SK-N-SH treated with all-trans-retinoic acid at 6 μM for 48 hours (cell line): ENCODE results near the gene AZIN2.

Experiments used
- ATAC-seq: fragments of 200-7000 bp; cut with Tn5 transposase; 3 replicates; pipeline ENCODE4 v1.9.1; 2020; ENCODE audit warnings: mild to moderate bottlenecking, moderate library complexity
- ARNTL ChIP-seq: fragments of 450-650 bp; formaldehyde crosslinking; IDR thresholded peaks from 2 replicates; pipeline ENCODE4 v1.5.0; 2020; ENCODE audit warnings: low read depth, mild to moderate bottlenecking, moderate library complexity, borderline replicate concordance
- BACH2 ChIP-seq: fragments of 250-450 bp; sonication (Bioruptor Pico); IDR thresholded peaks from 2 replicates; pipeline ENCODE4 v1.9.0; 2021; ENCODE audit warnings: mild to moderate bottlenecking, borderline replicate concordance
- ESRRG ChIP-seq: fragments of 250-450 bp; sonication (Bioruptor Pico); IDR thresholded peaks from 2 replicates; pipeline ENCODE4 v1.6.1; 2021; ENCODE audit warnings: mild to moderate bottlenecking
- POU6F1 ChIP-seq: fragments of 250-450 bp; sonication (Bioruptor Pico); IDR thresholded peaks from 2 replicates; pipeline ENCODE4 v1.8.0; 2021; ENCODE audit warnings: low read depth, mild to moderate bottlenecking, moderate library complexity, borderline replicate concordance
- PPARA ChIP-seq: fragments of 250-450 bp; sonication (Bioruptor Pico); IDR thresholded peaks from 2 replicates; pipeline ENCODE4 v1.5.0; 2020; ENCODE audit warnings: mild to moderate bottlenecking, borderline replicate concordance
- RARB ChIP-seq: fragments of 250-450 bp; sonication (Bioruptor Pico); IDR thresholded peaks from 2 replicates; pipeline ENCODE4 v1.8.0; 2021; ENCODE audit warnings: mild to moderate bottlenecking, moderate library complexity
- SNAI2 ChIP-seq: fragments of 250-450 bp; sonication (Bioruptor Pico); IDR thresholded peaks from 2 replicates; pipeline ENCODE4 v1.5.0; 2020; ENCODE audit warnings: mild to moderate bottlenecking, moderate library complexity
- TOX ChIP-seq: fragments of 250-450 bp; sonication (Bioruptor Pico); IDR thresholded peaks from 2 replicates; pipeline ENCODE4 v1.8.0; 2021; ENCODE audit warnings: mild to moderate bottlenecking, moderate library complexity, borderline replicate concordance
- ZC3H10 ChIP-seq: fragments of 250-450 bp; sonication (Bioruptor Pico); IDR thresholded peaks from 2 replicates; pipeline ENCODE4 v1.5.1; 2021; ENCODE audit warnings: mild to moderate bottlenecking, moderate library complexity
- ZFP3 ChIP-seq: fragments of 250-450 bp; sonication (Bioruptor Pico); IDR thresholded peaks from 2 replicates; pipeline ENCODE4 v1.5.0; 2020; ENCODE audit warnings: mild to moderate bottlenecking, moderate library complexity
- ZNF565 ChIP-seq: fragments of 450-650 bp; formaldehyde crosslinking; conservative IDR thresholded peaks from 2 replicates; pipeline ENCODE4 v1.5.0; 2020; ENCODE audit warnings: low read depth, mild to moderate bottlenecking, moderate library complexity
- ZNF70 ChIP-seq: fragments of 450-650 bp; formaldehyde crosslinking; IDR thresholded peaks from 2 replicates; pipeline ENCODE4 v1.5.0; 2020; ENCODE audit warnings: mild to moderate bottlenecking, moderate library complexity
- ZNF8 ChIP-seq: fragments of 450-650 bp; formaldehyde crosslinking; IDR thresholded peaks from 2 replicates; pipeline ENCODE4 v1.5.0; 2020; ENCODE audit warnings: mild to moderate bottlenecking, moderate library complexity
- TF ChIP-seq, protein P1 (sequence below): fragments of 250-450 bp; sonication (Bioruptor Pico); IDR thresholded peaks from 2 replicates; pipeline ENCODE4 v1.8.0; 2020; ENCODE audit warnings: mild to moderate bottlenecking, moderate library complexity, borderline replicate concordance
- TF ChIP-seq, protein P2 (sequence below): fragments of 250-450 bp; sonication (Bioruptor Pico); IDR thresholded peaks from 2 replicates; pipeline ENCODE4 v1.5.0; 2020; ENCODE audit warnings: mild to moderate bottlenecking, moderate library complexity
- TF ChIP-seq, protein P3 (sequence below): fragments of 250-450 bp; sonication (Bioruptor Pico); IDR thresholded peaks from 2 replicates; pipeline ENCODE4 v1.5.1; 2020; ENCODE audit warnings: low read depth, mild to moderate bottlenecking, moderate library complexity
- TF ChIP-seq, protein P4 (sequence below): fragments of 250-450 bp; sonication (Bioruptor Pico); IDR thresholded peaks from 2 replicates; pipeline ENCODE4 v1.5.1; 2021; ENCODE audit warnings: mild to moderate bottlenecking, moderate library complexity

The AZIN2 gene

GRCh38 chr1:33032126-33032869 is 48.7 kb upstream of the AZIN2 start:
- TF ChIP-seq ZNF8 = no peak
- no peak for TF ChIP-seq ZNF70 (CRISPR knock-in tag)
- TF ChIP-seq TOX = no peak
- TF ChIP-seq ZFP3 (CRISPR knock-in tag) = no peak
- TF ChIP-seq, protein P1, sequence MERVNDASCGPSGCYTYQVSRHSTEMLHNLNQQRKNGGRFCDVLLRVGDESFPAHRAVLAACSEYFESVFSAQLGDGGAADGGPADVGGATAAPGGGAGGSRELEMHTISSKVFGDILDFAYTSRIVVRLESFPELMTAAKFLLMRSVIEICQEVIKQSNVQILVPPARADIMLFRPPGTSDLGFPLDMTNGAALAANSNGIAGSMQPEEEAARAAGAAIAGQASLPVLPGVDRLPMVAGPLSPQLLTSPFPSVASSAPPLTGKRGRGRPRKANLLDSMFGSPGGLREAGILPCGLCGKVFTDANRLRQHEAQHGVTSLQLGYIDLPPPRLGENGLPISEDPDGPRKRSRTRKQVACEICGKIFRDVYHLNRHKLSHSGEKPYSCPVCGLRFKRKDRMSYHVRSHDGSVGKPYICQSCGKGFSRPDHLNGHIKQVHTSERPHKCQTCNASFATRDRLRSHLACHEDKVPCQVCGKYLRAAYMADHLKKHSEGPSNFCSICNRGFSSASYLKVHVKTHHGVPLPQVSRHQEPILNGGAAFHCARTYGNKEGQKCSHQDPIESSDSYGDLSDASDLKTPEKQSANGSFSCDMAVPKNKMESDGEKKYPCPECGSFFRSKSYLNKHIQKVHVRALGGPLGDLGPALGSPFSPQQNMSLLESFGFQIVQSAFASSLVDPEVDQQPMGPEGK (CRISPR knock-in tag) = no peak
- no peak for TF ChIP-seq ARNTL (CRISPR knock-in tag)
- TF ChIP-seq SNAI2 (CRISPR knock-in tag) = no peak
- no peak for TF ChIP-seq ZNF565
- TF ChIP-seq, protein P2, sequence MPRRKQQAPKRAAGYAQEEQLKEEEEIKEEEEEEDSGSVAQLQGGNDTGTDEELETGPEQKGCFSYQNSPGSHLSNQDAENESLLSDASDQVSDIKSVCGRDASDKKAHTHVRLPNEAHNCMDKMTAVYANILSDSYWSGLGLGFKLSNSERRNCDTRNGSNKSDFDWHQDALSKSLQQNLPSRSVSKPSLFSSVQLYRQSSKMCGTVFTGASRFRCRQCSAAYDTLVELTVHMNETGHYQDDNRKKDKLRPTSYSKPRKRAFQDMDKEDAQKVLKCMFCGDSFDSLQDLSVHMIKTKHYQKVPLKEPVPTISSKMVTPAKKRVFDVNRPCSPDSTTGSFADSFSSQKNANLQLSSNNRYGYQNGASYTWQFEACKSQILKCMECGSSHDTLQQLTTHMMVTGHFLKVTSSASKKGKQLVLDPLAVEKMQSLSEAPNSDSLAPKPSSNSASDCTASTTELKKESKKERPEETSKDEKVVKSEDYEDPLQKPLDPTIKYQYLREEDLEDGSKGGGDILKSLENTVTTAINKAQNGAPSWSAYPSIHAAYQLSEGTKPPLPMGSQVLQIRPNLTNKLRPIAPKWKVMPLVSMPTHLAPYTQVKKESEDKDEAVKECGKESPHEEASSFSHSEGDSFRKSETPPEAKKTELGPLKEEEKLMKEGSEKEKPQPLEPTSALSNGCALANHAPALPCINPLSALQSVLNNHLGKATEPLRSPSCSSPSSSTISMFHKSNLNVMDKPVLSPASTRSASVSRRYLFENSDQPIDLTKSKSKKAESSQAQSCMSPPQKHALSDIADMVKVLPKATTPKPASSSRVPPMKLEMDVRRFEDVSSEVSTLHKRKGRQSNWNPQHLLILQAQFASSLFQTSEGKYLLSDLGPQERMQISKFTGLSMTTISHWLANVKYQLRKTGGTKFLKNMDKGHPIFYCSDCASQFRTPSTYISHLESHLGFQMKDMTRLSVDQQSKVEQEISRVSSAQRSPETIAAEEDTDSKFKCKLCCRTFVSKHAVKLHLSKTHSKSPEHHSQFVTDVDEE = no peak
- no peak for ATAC-seq

GRCh38 chr1:33036051-33036525 is 44.9 kb upstream of the AZIN2 start:
- ATAC-seq = peak; percentile 36
- TF ChIP-seq TOX (no peak), POU6F1 (CRISPR knock-in tag) (no peak), PPARA (CRISPR knock-in tag) (no peak), ZNF565 (no peak), ESRRG (CRISPR knock-in tag) (no peak), ZNF8 (no peak), ZFP3 (CRISPR knock-in tag) (no peak), ZNF70 (CRISPR knock-in tag) (no peak), ZC3H10 (CRISPR knock-in tag) (no peak), RARB (CRISPR knock-in tag) (no peak)
- TF ChIP-seq, protein P3, sequence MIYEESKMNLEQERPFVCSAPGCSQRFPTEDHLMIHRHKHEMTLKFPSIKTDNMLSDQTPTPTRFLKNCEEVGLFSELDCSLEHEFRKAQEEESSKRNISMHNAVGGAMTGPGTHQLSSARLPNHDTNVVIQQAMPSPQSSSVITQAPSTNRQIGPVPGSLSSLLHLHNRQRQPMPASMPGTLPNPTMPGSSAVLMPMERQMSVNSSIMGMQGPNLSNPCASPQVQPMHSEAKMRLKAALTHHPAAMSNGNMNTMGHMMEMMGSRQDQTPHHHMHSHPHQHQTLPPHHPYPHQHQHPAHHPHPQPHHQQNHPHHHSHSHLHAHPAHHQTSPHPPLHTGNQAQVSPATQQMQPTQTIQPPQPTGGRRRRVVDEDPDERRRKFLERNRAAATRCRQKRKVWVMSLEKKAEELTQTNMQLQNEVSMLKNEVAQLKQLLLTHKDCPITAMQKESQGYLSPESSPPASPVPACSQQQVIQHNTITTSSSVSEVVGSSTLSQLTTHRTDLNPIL (CRISPR knock-in tag) = no peak
- TF ChIP-seq, protein P4, sequence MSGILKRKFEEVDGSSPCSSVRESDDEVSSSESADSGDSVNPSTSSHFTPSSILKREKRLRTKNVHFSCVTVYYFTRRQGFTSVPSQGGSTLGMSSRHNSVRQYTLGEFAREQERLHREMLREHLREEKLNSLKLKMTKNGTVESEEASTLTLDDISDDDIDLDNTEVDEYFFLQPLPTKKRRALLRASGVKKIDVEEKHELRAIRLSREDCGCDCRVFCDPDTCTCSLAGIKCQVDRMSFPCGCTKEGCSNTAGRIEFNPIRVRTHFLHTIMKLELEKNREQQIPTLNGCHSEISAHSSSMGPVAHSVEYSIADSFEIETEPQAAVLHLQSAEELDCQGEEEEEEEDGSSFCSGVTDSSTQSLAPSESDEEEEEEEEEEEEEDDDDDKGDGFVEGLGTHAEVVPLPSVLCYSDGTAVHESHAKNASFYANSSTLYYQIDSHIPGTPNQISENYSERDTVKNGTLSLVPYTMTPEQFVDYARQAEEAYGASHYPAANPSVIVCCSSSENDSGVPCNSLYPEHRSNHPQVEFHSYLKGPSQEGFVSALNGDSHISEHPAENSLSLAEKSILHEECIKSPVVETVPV (CRISPR knock-in tag) = no peak

DNA sequence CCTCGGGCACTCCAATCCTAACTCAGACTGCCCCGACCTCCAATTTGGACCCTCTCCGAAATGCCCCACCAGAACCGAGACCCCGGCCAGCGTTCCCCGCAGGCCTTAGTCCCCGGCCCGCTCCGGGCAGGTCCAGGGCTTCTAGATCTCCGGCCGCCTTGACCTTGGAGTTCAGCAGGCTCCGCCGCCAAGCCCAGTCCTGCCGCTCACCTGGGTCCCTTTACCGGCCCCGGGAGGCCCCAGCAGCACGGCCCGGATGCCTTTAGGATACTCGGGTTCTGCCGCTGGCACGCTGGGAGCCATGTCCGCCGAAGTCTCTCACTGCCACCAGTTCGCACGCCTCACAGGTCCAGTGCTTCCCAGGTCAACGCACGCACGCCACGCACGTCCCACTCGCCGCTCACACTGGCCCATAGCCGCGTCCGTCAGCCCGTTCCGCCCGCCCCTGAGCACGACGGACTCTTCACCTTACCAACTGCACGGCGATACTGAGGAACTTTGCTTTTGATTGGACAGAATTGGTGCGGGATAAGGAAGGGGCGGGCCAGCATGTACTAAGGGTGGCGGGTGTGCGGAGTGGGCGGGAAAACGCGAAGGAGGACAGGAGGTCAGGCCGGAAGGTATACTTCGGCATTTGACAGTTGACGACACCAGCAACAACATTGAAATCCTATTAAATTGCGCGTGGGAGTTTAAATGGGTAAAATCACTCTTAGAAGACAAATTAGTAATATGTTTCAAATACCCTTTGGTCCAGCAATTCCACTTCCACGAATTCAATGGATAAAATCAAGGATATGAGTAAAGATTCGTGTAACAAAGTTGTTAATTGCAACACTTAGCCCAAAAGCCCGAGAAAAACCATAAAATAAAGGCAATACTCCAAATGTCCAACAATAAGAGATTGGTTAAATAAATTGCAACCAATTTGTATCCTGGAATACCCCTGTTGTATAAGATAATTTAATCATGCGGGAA is 44.1 kb upstream of the AZIN2 start, which contains the start of gene AK2:
AK2 (minus strand) TSS at position 358 of the 978 bp plus-strand sequence; CDS start at position 303, 55 bp downstream.
- peak; percentile 100 for ATAC-seq
- no peak for TF ChIP-seq BACH2
- TF ChIP-seq, protein P2 = 0 out of 2 replicates have a peak, but pooled peaks have one; percentile 73
